Transverse colon (tissue), 4 donors: ENCODE results near the gene KNDC1.

ENCODE experiments used
- CTCF ChIP-seq, 5 experiments: fragments of 200-600 bp in 3 of 5; fragments of 450-650 bp in 2 of 5; sonication (generic) in 3 of 5; IDR thresholded peaks; 1 replicate in 2 of 5; 2 replicates in 3 of 5; pipeline ENCODE4 v1.5.1; 2016 to 2017; ENCODE audit warnings: antibody characterized with exemption in 5 of 5, inconsistent platforms in 3 of 5, mild to moderate bottlenecking in 2 of 5, moderate library complexity in 1 of 5
- POLR2A ChIP-seq: fragments of 450-650 bp; IDR thresholded peaks from one replicate; pipeline ENCODE4 v1.6.1; 2016; ENCODE audit warnings: antibody characterized with exemption, mild to moderate bottlenecking, moderate library complexity
- POLR2AphosphoS5 ChIP-seq, 3 donors: sonication (generic); formaldehyde crosslinking; IDR thresholded peaks; one replicate each; pipeline ENCODE4 v1.6.1; 2016; ENCODE audit warnings: antibody characterized with exemption in 3 of 3

- TF ChIP-seq POLR2A, result no peak
- no peak for TF ChIP-seq CTCF (IDR thresholded peaks at IDR 0.05)
- TF ChIP-seq POLR2AphosphoS5 (IDR thresholded peaks at IDR 0.05), result no peak
Observed at GRCh38 chr10:133130602-133131001, 29.4 kb upstream of the KNDC1 start.
